Activated CD8-positive, alpha-beta memory T cell treated with anti-CD3 and anti-CD28 coated beads for 1 hour (primary cell): ENCODE results near the gene ITSN1.
"Not testable (repeated sequence)": the region's sequence is repeated elsewhere in the genome, so short reads cannot be mapped to it uniquely, and the experiment has no call there.

Source experiments
- DNase-seq, 2 donors: peaks; one replicate each; pipeline ENCODE4 v3.0.0-alpha.2; 2020; ENCODE audit warnings: low read depth in 1 of 2; ENCODE audit errors: extremely low read depth in 1 of 2

ITSN1 gene

DNA sequence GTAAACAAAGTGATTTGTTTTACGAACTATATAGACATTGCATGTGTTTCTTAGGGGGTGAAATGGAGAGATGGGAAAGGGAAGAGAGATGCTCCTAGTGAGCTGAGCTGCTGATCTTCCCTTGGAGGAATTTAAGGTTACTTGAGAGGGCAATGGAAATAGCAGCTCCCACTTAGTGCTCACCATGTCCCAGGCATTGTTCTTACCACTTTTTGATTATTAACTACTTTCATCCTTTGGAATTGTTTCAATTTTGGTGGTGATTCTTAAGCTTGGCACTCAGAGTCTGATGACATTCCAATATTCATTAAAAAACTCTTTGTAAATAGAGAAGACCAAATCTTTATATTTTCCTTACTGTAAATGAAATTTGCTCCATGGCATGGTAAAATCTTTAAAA lies 124.9 kb downstream of the ITSN1 start:
- no peak for DNase-seq

DNA sequence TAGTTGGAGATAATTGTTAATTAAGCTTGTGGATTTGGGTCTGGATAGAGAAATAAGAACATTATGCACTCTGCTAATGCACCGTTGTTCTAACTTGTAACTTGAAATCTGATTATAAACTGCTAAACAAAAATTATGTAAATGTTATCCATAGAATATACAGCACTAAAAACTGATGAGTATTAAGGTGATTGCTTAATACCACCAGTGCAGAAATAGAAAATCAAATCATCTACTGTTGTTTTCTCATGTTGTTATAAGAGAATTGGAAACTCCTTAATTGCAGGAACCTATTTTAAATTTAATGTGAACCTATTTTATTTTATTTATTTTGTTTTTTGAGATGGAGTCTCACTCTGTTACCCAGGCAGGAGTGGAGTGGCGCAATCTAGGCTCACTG lies 125.7 kb downstream of the ITSN1 start:
- no peak for DNase-seq

GRCh38 chr21:33769057-33769456 lies 126.8 kb downstream of the ITSN1 start:
- DNase-seq: no peak

DNA sequence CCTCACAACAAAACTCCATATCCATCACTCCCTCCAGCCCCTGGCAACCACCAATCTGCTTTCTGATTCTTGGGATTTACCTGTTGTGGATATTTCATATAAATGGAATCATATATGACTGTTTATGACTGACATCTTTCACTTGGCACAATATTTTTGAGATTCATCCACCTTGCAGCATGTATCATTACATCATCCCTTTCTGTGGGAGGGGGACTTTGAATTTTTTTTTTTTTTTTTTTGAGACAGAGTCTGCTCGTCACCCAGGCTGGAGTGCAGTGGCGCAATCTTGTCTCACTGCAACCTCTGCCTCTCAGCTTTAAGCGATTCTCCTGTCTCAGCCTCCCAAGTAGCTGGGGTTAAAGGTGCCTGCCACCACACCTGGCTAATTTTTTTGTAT lies 128.2 kb downstream of the ITSN1 start:
- DNase-seq: no peak

DNA sequence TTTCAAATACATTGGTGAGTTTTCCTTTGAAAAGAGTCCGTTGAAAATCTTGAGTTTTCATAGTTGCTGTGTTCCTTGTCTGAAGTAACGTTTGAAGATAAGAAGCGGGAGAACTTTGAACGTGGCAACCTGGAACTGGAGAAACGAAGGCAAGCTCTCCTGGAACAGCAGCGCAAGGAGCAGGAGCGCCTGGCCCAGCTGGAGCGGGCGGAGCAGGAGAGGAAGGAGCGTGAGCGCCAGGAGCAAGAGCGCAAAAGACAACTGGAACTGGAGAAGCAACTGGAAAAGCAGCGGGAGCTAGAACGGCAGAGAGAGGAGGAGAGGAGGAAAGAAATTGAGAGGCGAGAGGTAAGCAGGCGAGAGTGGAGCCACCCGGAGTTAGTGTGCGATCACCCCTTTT lies 129.7 kb downstream of the ITSN1 start:
- DNase-seq: no peak

GRCh38 chr21:33774551-33774950 lies 132.2 kb downstream of the ITSN1 start:
- no peak for DNase-seq

- DNase-seq: no peak
Observed at GRCh38 chr21:33775100-33775828, 133.0 kb downstream of the ITSN1 start.

GRCh38 chr21:33780631-33781030 lies 138.3 kb downstream of the ITSN1 start:
- DNase-seq: no peak

DNA sequence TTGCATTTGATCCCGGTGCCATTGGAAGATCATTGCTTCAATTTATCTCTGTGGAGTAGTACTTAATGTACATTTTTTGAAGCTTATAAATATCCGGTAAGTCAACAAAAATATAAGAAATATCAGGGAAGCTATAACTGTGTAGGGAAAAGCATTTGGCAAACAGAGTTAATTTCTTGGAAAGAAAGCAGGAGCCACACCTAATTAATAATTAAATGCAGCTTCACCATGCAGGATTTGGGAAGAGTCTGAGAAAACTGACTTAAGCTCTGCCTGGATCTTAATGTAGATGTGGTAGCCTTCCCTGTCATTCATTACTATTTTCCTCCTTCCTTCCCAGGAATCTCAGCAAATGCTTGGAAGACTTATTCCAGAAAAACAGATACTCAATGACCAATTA lies 138.8 kb downstream of the ITSN1 start:
- no peak for DNase-seq

DNA sequence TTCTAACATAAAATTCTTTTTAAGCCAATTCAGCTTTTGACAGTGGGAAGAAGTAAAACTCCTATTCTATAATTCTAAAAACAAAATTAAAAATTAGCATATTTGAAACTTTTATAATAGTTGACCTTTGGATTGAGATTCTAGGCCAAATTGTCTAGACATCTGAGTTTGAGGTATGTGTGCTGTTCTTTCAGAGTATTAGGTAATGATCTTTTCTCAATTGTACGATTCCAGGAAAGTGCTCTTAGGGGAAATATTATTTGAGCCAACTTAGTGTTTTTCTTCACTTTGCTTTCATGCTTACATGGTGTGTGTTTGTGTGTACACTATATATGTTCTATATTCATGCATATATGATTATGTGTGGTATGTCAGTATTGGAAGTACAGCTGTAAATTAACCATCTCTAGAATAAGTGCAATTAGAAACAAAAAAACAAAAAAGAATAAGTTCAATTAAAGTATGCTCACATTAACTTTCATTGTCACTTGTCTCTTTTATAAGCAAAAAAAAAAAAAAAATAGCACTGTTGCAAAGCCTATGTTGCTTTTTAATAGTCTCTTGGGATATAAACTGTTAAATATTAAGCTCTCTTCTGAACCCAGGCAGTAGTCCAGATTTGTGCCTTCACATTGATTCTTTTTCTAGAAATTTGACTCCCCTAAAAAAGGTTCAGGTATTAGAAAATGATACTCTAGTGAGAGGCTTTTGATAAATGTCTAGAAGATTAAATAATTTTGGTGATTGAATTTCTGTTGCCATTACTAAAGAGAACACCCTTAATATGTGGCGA lies 141.1 kb downstream of the ITSN1 start:
- no peak for DNase-seq

GRCh38 chr21:33787431-33787830 lies 145.1 kb downstream of the ITSN1 start:
- DNase-seq: no peak

DNA sequence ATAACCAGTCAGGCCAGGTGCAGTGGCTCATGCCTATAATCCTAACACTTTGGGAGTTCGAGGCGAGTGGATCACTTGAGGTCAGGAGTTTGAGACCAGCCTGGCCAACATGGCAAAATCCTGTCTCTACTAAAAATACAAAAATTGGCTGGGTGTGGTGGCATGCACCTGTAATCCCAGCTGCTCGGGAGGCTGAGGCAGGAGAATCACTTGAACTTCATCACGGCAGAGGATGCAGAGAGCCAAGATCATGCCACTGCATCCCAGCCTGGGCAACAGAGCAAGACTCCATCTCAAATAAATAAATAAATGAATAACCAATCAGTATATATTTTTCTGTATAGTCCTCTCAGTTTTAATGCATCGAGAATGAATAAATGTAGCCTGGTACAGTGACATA lies 146.1 kb downstream of the ITSN1 start:
- not testable (repeated sequence) for DNase-seq

- DNase-seq: no peak
Observed at GRCh38 chr21:33789697-33790096, 147.4 kb downstream of the ITSN1 start.

- no peak for DNase-seq
Observed at GRCh38 chr21:33791073-33791472, 148.8 kb downstream of the ITSN1 start.

- DNase-seq: no peak
Observed at GRCh38 chr21:33794596-33794995, 152.3 kb downstream of the ITSN1 start.

GRCh38 chr21:33797565-33797964 lies 155.3 kb downstream of the ITSN1 start:
- no peak for DNase-seq

DNA sequence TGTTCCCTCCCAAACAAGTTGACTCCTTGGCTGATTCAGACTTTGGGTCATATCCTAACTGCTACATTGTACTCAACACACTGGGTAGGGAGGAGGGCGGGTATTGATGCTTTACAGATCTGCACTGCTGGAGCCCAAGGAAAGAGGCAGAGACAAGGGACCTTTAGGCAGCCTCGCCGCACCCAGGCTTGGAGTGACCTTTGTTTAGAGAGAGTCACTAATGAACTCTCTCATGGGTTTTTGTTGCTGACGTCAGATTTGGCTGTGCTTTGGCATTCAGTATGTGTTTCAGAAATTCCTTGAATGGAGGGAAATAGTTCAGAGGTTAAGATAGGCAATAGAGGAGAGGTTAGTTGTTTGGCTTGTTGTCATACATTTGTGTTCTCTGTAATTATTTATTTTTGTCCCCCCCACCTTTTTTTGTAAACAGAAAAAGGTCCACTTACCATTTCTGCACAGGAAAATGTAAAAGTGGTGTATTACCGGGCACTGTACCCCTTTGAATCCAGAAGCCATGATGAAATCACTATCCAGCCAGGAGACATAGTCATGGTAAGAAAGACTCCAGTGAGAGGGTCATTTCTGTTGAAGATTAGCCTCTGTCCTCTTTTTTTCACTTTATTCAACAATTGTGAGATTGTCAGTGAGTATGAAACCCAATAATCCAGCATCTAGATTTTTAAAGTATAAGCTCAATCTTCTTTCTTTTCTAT lies 157.2 kb downstream of the ITSN1 start:
- no peak for DNase-seq

DNA sequence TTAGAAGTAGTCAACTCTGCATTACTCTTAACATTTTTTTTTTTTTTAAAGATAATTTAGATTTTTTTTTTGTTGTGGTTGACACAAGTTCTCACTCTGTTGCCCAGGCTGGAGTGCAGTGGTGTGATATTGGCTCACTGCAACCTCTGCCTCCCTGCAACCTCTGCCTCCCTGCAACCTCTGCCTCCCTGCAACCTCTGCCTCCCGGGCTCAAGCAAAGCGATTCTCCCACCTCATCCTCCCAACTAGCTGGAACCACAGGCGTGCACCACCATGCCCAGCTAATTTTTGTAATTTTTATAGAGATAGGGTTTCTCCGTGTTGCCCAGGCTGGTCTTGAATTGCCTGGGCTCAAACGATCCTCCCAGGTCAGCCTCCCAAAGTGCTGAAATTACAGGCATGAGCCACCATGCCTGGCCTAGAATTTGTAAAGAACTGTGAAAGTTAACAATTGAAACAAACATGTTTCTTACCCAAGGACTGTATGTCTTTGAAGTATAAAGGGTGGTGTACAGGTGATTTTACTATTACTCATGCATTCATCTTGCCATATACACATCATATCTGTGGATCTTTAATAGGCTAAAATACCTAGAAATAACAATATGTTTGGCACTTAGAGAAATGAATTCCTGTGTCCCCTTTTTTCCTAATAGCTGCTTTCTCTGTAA lies 158.6 kb downstream of the ITSN1 start:
- no peak for DNase-seq

- DNase-seq: no peak
Observed at GRCh38 chr21:33801424-33802405, 159.4 kb downstream of the ITSN1 start.

- DNase-seq: no peak
Observed at GRCh38 chr21:33802481-33802880, 160.2 kb downstream of the ITSN1 start.
